Liver (tissue), 9 donors: ENCODE results near the gene LHFPL3. TPM values are rescaled to one million over a fixed set of nuclear protein-coding genes. Genes with fewer than 3 reads are reported as not detected.

ENCODE experiments used
- DNase-seq: peaks from one replicate; pipeline ENCODE4 v3.0.0-alpha.2; 2017; ENCODE audit warnings: low spot score
- H3K27ac ChIP-seq, 2 donors: one replicate each; pipeline ENCODE4 v1.7.0; 2013; ENCODE audit warnings: inconsistent platforms in 2 of 2, low read length in 2 of 2, control low read depth in 1 of 2, low read depth in 1 of 2, mild to moderate bottlenecking in 1 of 2
- H3K27me3 ChIP-seq, 4 donors: one replicate each; pipeline versions ENCODE4 v1.6.1 to v1.7.0; 2013; ENCODE audit warnings: low read length in 3 of 4, inconsistent platforms in 1 of 4, mild to moderate bottlenecking in 1 of 4, moderate library complexity in 1 of 4; ENCODE audit not compliant: control insufficient read depth in 4 of 4, insufficient read depth in 4 of 4
- H3K36me3 ChIP-seq, 4 donors: one replicate each; pipeline versions ENCODE4 v1.6.1 to v1.7.0; 2013; ENCODE audit warnings: low read length in 3 of 4, mild to moderate bottlenecking in 3 of 4, low read depth in 1 of 4, moderate library complexity in 1 of 4; ENCODE audit not compliant: control insufficient read depth in 4 of 4, insufficient read depth in 3 of 4
- H3K4me1 ChIP-seq, 4 donors: one replicate each; pipeline versions ENCODE4 v1.6.1 to v1.7.0; 2013; ENCODE audit warnings: low read length in 3 of 4, mild to moderate bottlenecking in 3 of 4, moderate library complexity in 1 of 4; ENCODE audit not compliant: control insufficient read depth in 4 of 4, insufficient read depth in 4 of 4
- H3K4me3 ChIP-seq, 3 donors: one replicate each; pipeline versions ENCODE4 v1.6.1 to v1.7.0; 2013; ENCODE audit warnings: low read length in 3 of 3, control low read depth in 1 of 3, low read depth in 1 of 3, mild to moderate bottlenecking in 1 of 3
- H3K9ac ChIP-seq, 2 donors: one replicate each; pipeline ENCODE4 v1.7.0; 2013; ENCODE audit warnings: low read length in 2 of 2, mild to moderate bottlenecking in 2 of 2, moderate library complexity in 2 of 2, control low read depth in 1 of 2, low read depth in 1 of 2
- H3K9me3 ChIP-seq, 4 donors: one replicate each; pipeline versions ENCODE4 v1.6.1 to v1.7.0; 2013; ENCODE audit warnings: low read length in 3 of 4; ENCODE audit not compliant: control insufficient read depth in 4 of 4
- ATF3 ChIP-seq: IDR thresholded peaks from 2 replicates; pipeline ENCODE4 v1.6.1; 2016; ENCODE audit warnings: antibody characterized with exemption
- CTCF ChIP-seq: fragments of 150-350 bp; IDR thresholded peaks from 2 replicates; pipeline ENCODE4 v1.5.1; 2017; ENCODE audit warnings: improper control_type of control experiment, low read depth, low read length; ENCODE audit not compliant: missing input control
- EGR1 ChIP-seq, 2 donors: IDR thresholded peaks; 2 replicates each; pipeline ENCODE4 v1.6.1; 2016 to 2018; ENCODE audit warnings: antibody characterized with exemption in 2 of 2, low read depth in 2 of 2
- FOXA1 ChIP-seq: IDR thresholded peaks from 2 replicates; pipeline ENCODE4 v1.6.1; 2016; ENCODE audit warnings: antibody characterized with exemption
- FOXA2 ChIP-seq: IDR thresholded peaks from 2 replicates; pipeline ENCODE4 v1.6.1; 2016; ENCODE audit warnings: antibody characterized with exemption
- GABPA ChIP-seq, 2 donors: IDR thresholded peaks in 1 of 2; conservative IDR thresholded peaks in 1 of 2; 2 replicates each; pipeline ENCODE4 v1.6.1; 2016; ENCODE audit warnings: antibody characterized with exemption in 2 of 2, mild to moderate bottlenecking in 1 of 2, moderate library complexity in 1 of 2
- HNF4A ChIP-seq, 2 donors: conservative IDR thresholded peaks; 2 replicates each; pipeline ENCODE4 v1.6.1; 2016; ENCODE audit warnings: antibody characterized with exemption in 2 of 2, mild to moderate bottlenecking in 2 of 2
- HNF4G ChIP-seq: IDR thresholded peaks from 2 replicates; pipeline ENCODE4 v1.6.1; 2016; ENCODE audit warnings: antibody characterized with exemption
- JUND ChIP-seq, 2 donors: IDR thresholded peaks; 2 replicates each; pipeline ENCODE4 v1.6.1; 2016; ENCODE audit warnings: antibody characterized with exemption in 2 of 2
- MAX ChIP-seq: IDR thresholded peaks from 2 replicates; pipeline ENCODE4 v1.6.1; 2016; ENCODE audit warnings: antibody characterized with exemption
- NR2F2 ChIP-seq: IDR thresholded peaks from 2 replicates; pipeline ENCODE4 v1.6.1; 2016; ENCODE audit warnings: antibody characterized with exemption
- RAD21 ChIP-seq, 2 donors: IDR thresholded peaks; 2 replicates each; pipeline ENCODE4 v1.6.1; 2016; ENCODE audit warnings: antibody characterized with exemption in 2 of 2, mild to moderate bottlenecking in 2 of 2
- REST ChIP-seq: IDR thresholded peaks from 2 replicates; pipeline ENCODE4 v1.6.1; 2016; ENCODE audit warnings: antibody characterized with exemption, mild to moderate bottlenecking
- RXRA ChIP-seq, 2 donors: IDR thresholded peaks; 2 replicates each; pipeline ENCODE4 v1.6.1; 2017 to 2018; ENCODE audit warnings: antibody characterized with exemption in 2 of 2, mild to moderate bottlenecking in 1 of 2
- SP1 ChIP-seq: IDR thresholded peaks from 2 replicates; pipeline ENCODE4 v1.6.1; 2018; ENCODE audit warnings: antibody characterized with exemption, mild to moderate bottlenecking
- TAF1 ChIP-seq: conservative IDR thresholded peaks from 2 replicates; pipeline ENCODE4 v1.6.1; 2016; ENCODE audit warnings: antibody characterized with exemption, mild to moderate bottlenecking
- YY1 ChIP-seq: IDR thresholded peaks from 2 replicates; pipeline ENCODE4 v1.6.1; 2016; ENCODE audit warnings: antibody characterized with exemption, mild to moderate bottlenecking
- ZBTB33 ChIP-seq: IDR thresholded peaks from 2 replicates; pipeline ENCODE4 v1.6.1; 2016; ENCODE audit warnings: antibody characterized with exemption
- WGBS: extraction: QIAGEN DNeasy Blood & Tissue Kit; methylation state at CpG from one replicate; pipeline ENCODE4 v1.1.7; 2013; 5-methylcytosine and 5-hydroxymethylcytosine counted together
- polyA plus RNA-seq, 2 donors: library from polyadenylated mRNA; stranded (reverse) in 1 of 2; unstranded in 1 of 2; fragments of 200-250 nt in 1 of 2; fragments of >200 nt in 1 of 2; fragmentation: Nextera tagmentation in 1 of 2; extraction: Ambion mirVana in 1 of 2; gene quantifications; one replicate each; pipeline versions ENCODE4 v1.2.1 to v1.2.3, GENCODE V29; 2013 to 2015
- total RNA-seq, 2 donors: library from RNA; depleted of rRNA; stranded (reverse); fragments of >200 nt; gene quantifications; one replicate each; pipeline ENCODE4 v1.2.3, GENCODE V29; 2014
- donor health status: healthy.
- donor health status: healthy.
- donor health status: healthy.
- donor health status: healthy.
- donor health status: healthy.

LHFPL3 gene
- total and polyA plus RNA-seq, 4 donors = not detected

- DNase-seq = no peak
- TF ChIP-seq EGR1 (IDR thresholded peaks at IDR 0.05; ENCODE audit: low read depth in 2 of 2) = no peak
- no peak for TF ChIP-seq CTCF
- no peak for TF ChIP-seq SP1
- no peak for TF ChIP-seq FOXA1
- TF ChIP-seq ATF3 = no peak
- no peak for TF ChIP-seq MAX
- TF ChIP-seq JUND (IDR thresholded peaks at IDR 0.05) = no peak
- no peak for TF ChIP-seq NR2F2
- no peak for TF ChIP-seq REST
- no peak for TF ChIP-seq YY1
- TF ChIP-seq RXRA (IDR thresholded peaks at IDR 0.05) = no peak
- TF ChIP-seq HNF4A (conservative IDR thresholded peaks at IDR 0.05) = no peak
- no peak for TF ChIP-seq FOXA2
- TF ChIP-seq TAF1 = no peak
- TF ChIP-seq HNF4G = no peak
- TF ChIP-seq RAD21 (IDR thresholded peaks at IDR 0.05) = no peak
- no peak overlapping the region for H3K9ac ChIP-seq
- H3K9me3 ChIP-seq = no peaks in the 10 kb centered on the region
- no peak overlapping the region for H3K4me3 ChIP-seq
- H3K27ac ChIP-seq = no peak overlapping the region
- H3K27me3 ChIP-seq = peaks cover 0 to 13% (median 1%) of the 10 kb centered on the region in 4 donors
- H3K36me3 ChIP-seq = no peaks in the 10 kb centered on the region
- 23% methylated on average over 1 of the region's 1 CpG for WGBS
- no peaks in the 10 kb centered on the region for H3K4me1 ChIP-seq
These were observed 159.2 kb downstream of the LHFPL3 start for GRCh38 chr7:104487642-104488041.

- 62% methylated on average over 3 of the region's 3 CpGs for WGBS
- DNase-seq = no peak
- Histone ChIP-seq H3K9ac (no peak overlapping the region), H3K4me3 (no peak overlapping the region), H3K27ac (no peak overlapping the region), H3K4me1 (no peaks in the 10 kb centered on the region), H3K27me3 (peaks cover 0 to 3% (median 0%) of the 10 kb centered on the region in 4 donors), H3K9me3 (no peaks in the 10 kb centered on the region), H3K36me3 (no peaks in the 10 kb centered on the region)
- no peak for TF ChIP-seq GABPA (IDR thresholded peaks at IDR 0.05 in 1 of 2, conservative IDR thresholded peaks at IDR 0.05 in 1 of 2)
- TF ChIP-seq REST = no peak
- no peak for TF ChIP-seq TAF1
- TF ChIP-seq HNF4A (conservative IDR thresholded peaks at IDR 0.05) = no peak
- TF ChIP-seq FOXA1 = no peak
- TF ChIP-seq HNF4G = no peak
- no peak for TF ChIP-seq SP1
- TF ChIP-seq ATF3 = no peak
- TF ChIP-seq ZBTB33 = no peak
- no peak for TF ChIP-seq RXRA (IDR thresholded peaks at IDR 0.05)
- TF ChIP-seq EGR1 (IDR thresholded peaks at IDR 0.05; ENCODE audit: low read depth in 2 of 2) = no peak
- no peak for TF ChIP-seq NR2F2
These were observed 169.1 kb downstream of the LHFPL3 start for GRCh38 chr7:104497379-104497967.
